Activated CD4-positive, alpha-beta T cell treated with anti-CD3 and anti-CD28 coated beads, Interleukin-10, Interleukin-2, amounts not matched to agents 100 ng/mL and 50 ng/mL, durations not matched to agents 16 hours and 8 hours (primary cell): ENCODE data around the gene GTF3C1.
"Not testable (repeated sequence)": the region's sequence is repeated elsewhere in the genome, so short reads cannot be mapped to it uniquely, and the experiment has no call there.

Experiments
- DNase-seq: peaks from one replicate; pipeline ENCODE4 v3.0.0-alpha.2; 2020

Gene GTF3C1

GRCh38 chr16:27437946-27438345 lies 111.8 kb downstream of the GTF3C1 start:
- DNase-seq = no peak

- no peak for DNase-seq
Measured at GRCh38 chr16:27436921-27437650, 112.6 kb downstream of the GTF3C1 start.

GRCh38 chr16:27436065-27436464 lies 113.6 kb downstream of the GTF3C1 start:
- DNase-seq = no peak

- DNase-seq = not testable (repeated sequence)
Measured at GRCh38 chr16:27435146-27435545, 114.6 kb downstream of the GTF3C1 start.

GRCh38 chr16:27434141-27435051 lies 115.3 kb downstream of the GTF3C1 start:
- no peak for DNase-seq

- DNase-seq = no peak
Measured at GRCh38 chr16:27433636-27434035, 116.1 kb downstream of the GTF3C1 start.

GRCh38 chr16:27433191-27433590 lies 116.5 kb downstream of the GTF3C1 start:
- not testable (repeated sequence) for DNase-seq

GRCh38 chr16:27432558-27432957 lies 117.2 kb downstream of the GTF3C1 start:
- no peak for DNase-seq

- peak; percentile 50 for DNase-seq
Measured at GRCh38 chr16:27431773-27432532, 117.8 kb downstream of the GTF3C1 start.

GRCh38 chr16:27430923-27431484 lies 118.7 kb downstream of the GTF3C1 start:
- peak; percentile 49 for DNase-seq

GRCh38 chr16:27430512-27430911 lies 119.2 kb downstream of the GTF3C1 start:
- DNase-seq = no peak

GRCh38 chr16:27429981-27430441 lies 119.7 kb downstream of the GTF3C1 start:
- no peak for DNase-seq

GRCh38 chr16:27429330-27429871 lies 120.3 kb downstream of the GTF3C1 start:
- DNase-seq = no peak

- DNase-seq = peak; percentile 27
Measured at GRCh38 chr16:27428026-27428785, 121.5 kb downstream of the GTF3C1 start.

- DNase-seq = no peak
Measured at GRCh38 chr16:27427538-27427937, 122.2 kb downstream of the GTF3C1 start.

GRCh38 chr16:27426423-27427408 lies 123.0 kb downstream of the GTF3C1 start:
- peak; percentile 94 for DNase-seq

- DNase-seq = no peak
Measured at GRCh38 chr16:27425961-27426360, 123.8 kb downstream of the GTF3C1 start.

- DNase-seq = no peak
Measured at GRCh38 chr16:27424772-27425498, 124.8 kb downstream of the GTF3C1 start.

- no peak for DNase-seq
Measured at GRCh38 chr16:27421961-27422740, 127.6 kb downstream of the GTF3C1 start.
